ENCODE measurements around the gene KIF1A. TPM values are rescaled to one million over a fixed set of nuclear protein-coding genes. Genes with fewer than 3 reads are reported as not detected.

KIF1A gene
- total RNA-seq, 1 experiment from 2014 or later, result not detected

GRCh38 chr2:240789501-240790369 lies 30.3 kb downstream of the KIF1A start:
- ChIA-PET POLR2A (ENCODE audit: unreplicated experiment) (no interaction called here), CTCF (no interaction called here)
- Histone ChIP-seq H3K36me3 (ENCODE audit: low read depth, low read length) (no peaks in the 10 kb centered on the region), H3K9me2 (replicated peaks; ENCODE audit: low read length) (no peaks in the 10 kb centered on the region), H3K4me1 (ENCODE audit: insufficient read depth, low read length) (no peaks in the 10 kb centered on the region), H3K27me3 (ENCODE audit: low read length) (0 out of 2 replicates have a peak, but pooled peaks cover 6% of the 10 kb centered on the region), H3K4me3 (ENCODE audit: low read length) (no peak overlapping the region), H3K27ac (ENCODE audit: low read length) (no peak overlapping the region), H3K4me2 (ENCODE audit: low read length) (no peak overlapping the region), H3K79me2 (ENCODE audit: low read length) (no peaks in the 10 kb centered on the region), H3K9me3 (ENCODE audit: low read length) (no peaks in the 10 kb centered on the region), H3F3A (ENCODE audit: low read length, unreplicated experiment) (no peaks in the 10 kb centered on the region), H2AFZ (ENCODE audit: low read length) (no peak overlapping the region), H3K9ac (ENCODE audit: low read length) (no peak overlapping the region), H4K20me1 (ENCODE audit: low read length) (no peaks in the 10 kb centered on the region)
- intact Hi-C loops (cut with micrococcal nuclease), result no loop called here
- BruUV-seq (replicated peaks), result no TSS peak
- no peak for DNase-seq
- TF ChIP-seq CTCF (conservative IDR thresholded peaks at IDR 0.05; ENCODE audit: low read depth, low read length) (no peak), EZH2 (IDR thresholded peaks at IDR 0.05; ENCODE audit: low read length, unreplicated experiment) (no peak), EZH2phosphoT487 (IDR thresholded peaks at IDR 0.05; ENCODE audit: borderline replicate concordance, low read length) (no peak)
- no peak for ATAC-seq

GRCh38 chr2:240789051-240789453 lies 31.0 kb downstream of the KIF1A start:
- no TSS peak for BruUV-seq (replicated peaks)
- H3K27me3 ChIP-seq (ENCODE audit: low read length), result no peaks in the 10 kb centered on the region

More at GRCh38 chr2:240789051-240789453, 31.0 kb downstream of the KIF1A start:
- Histone ChIP-seq H3K9ac (ENCODE audit: low read length) (no peak overlapping the region), H3K4me2 (ENCODE audit: low read length) (no peak overlapping the region), H3K4me3 (ENCODE audit: low read length) (no peak overlapping the region), H3K4me1 (ENCODE audit: insufficient read depth, low read length) (no peaks in the 10 kb centered on the region), H3F3A (ENCODE audit: low read length, unreplicated experiment) (no peaks in the 10 kb centered on the region), H3K36me3 (ENCODE audit: low read depth, low read length) (no peaks in the 10 kb centered on the region), H2AFZ (ENCODE audit: low read length) (no peak overlapping the region), H3K79me2 (ENCODE audit: low read length) (no peaks in the 10 kb centered on the region), H4K20me1 (ENCODE audit: low read length) (no peaks in the 10 kb centered on the region), H3K9me2 (replicated peaks; ENCODE audit: low read length) (no peaks in the 10 kb centered on the region), H3K9me3 (ENCODE audit: low read length) (no peaks in the 10 kb centered on the region), H3K27ac (ENCODE audit: low read length) (no peak overlapping the region)
- intact Hi-C loops (cut with micrococcal nuclease), result no loop called here
- ChIA-PET CTCF (no interaction called here), POLR2A (ENCODE audit: unreplicated experiment) (no interaction called here)
- no peak for TF ChIP-seq CTCF (conservative IDR thresholded peaks at IDR 0.05; ENCODE audit: low read depth, low read length)
- TF ChIP-seq EZH2 (IDR thresholded peaks at IDR 0.05; ENCODE audit: low read length, unreplicated experiment), result no peak
- no peak for TF ChIP-seq EZH2phosphoT487 (IDR thresholded peaks at IDR 0.05; ENCODE audit: borderline replicate concordance, low read length)
- ATAC-seq, result no peak
- DNase-seq, result no peak
